Mammary microvascular endothelial cell (primary cell): ENCODE results near the gene CAAP1. TPM values are rescaled to one million over a fixed set of nuclear protein-coding genes. Genes with fewer than 3 reads are reported as not detected.

Source experiments
- total RNA-seq: library from RNA; depleted of rRNA; stranded (reverse); fragments of >200 nt; gene quantifications from 2 replicates; pipeline ENCODE4 v1.2.3, GENCODE V29; 2015

The CAAP1 gene
- 11.3 and 19.1 TPM in 2 replicates for total RNA-seq

GRCh38 chr9:26892251-26893029, at the start of gene CAAP1:
Gene CAAP1 (minus strand): TSS chr9:26892802. CDS start chr9:26892715, 87 bp downstream.

Other genes starting within 250 kb of the CAAP1 start
- 24.0 and 33.3 TPM in 2 replicates for gene PLAA, start 54.4 kb upstream of the CAAP1 start, total RNA-seq
- gene IFT74, start 63.6 kb upstream of the CAAP1 start, total RNA-seq: 6.6 and 10.2 TPM in 2 replicates
- gene LRRC19, start 112.9 kb upstream of the CAAP1 start, total RNA-seq: not detected in 2 replicates
- 77.0 and 79.5 TPM in 2 replicates for gene TEK, start 216.4 kb upstream of the CAAP1 start, total RNA-seq